Endothelial cell of umbilical vein (primary cell): ENCODE data around the gene TAF13. TPM values are rescaled to one million over a fixed set of nuclear protein-coding genes. Genes with fewer than 3 reads are reported as not detected.

Source experiments
- BruUV-seq: library from RNA; stranded (reverse); fragments of 400-500 nt; replicated peaks from 2 replicates; lab custom pipeline; 2021; lab: Mats Ljungman, UMichigan
- CTCF ChIA-PET: fragments of 300-600, 350-600 bp; sonication (Branson Sonifier 250); formaldehyde crosslinking; loops from one replicate; lab custom pipeline; 2021; ENCODE audit warnings: antibody characterized with exemption, inconsistent platforms; lab: Charles Lee
- POLR2A ChIA-PET: fragments of 300-600, 350-600 bp; sonication (Branson Sonifier 250); formaldehyde crosslinking; loops from one replicate; lab custom pipeline; 2021; ENCODE audit warnings: antibody characterized with exemption, inconsistent platforms; lab: Charles Lee
- DNase-seq: peaks from one replicate; pipeline ENCODE4 v3.0.0-alpha.2; 2011; ENCODE audit warnings: low read depth, low spot score
- FAIRE-seq: peaks from 2 replicates; lab custom pipeline; 2011; peaks lifted over from hg19 to GRCh38; lab: Jason Lieb, UNC
- H2AFZ ChIP-seq: 2 replicates; pipeline ENCODE4 v1.6.0; 2012; ENCODE audit warnings: low read depth, low read length, control low read depth, inconsistent platforms
- H3K27ac ChIP-seq: 2 replicates; pipeline ENCODE4 v1.5.1; 2011; ENCODE audit warnings: low read depth, mild to moderate bottlenecking, control low read depth, low read length, moderate library complexity; ENCODE audit not compliant: insufficient read depth
- H3K27me3 ChIP-seq, 2 experiments: 2 replicates each; pipeline versions ENCODE4 v1.6.0 to v1.6.1; 2011; ENCODE audit warnings: low read length in 2 of 2, mixed read lengths in 1 of 2; ENCODE audit not compliant: control insufficient read depth in 2 of 2, insufficient read depth in 2 of 2
- H3K36me3 ChIP-seq, 2 experiments: 2 replicates in 1 of 2; 3 replicates in 1 of 2; pipeline ENCODE4 v1.5.1; 2011; ENCODE audit warnings: low read length in 2 of 2, mild to moderate bottlenecking in 1 of 2, moderate library complexity in 1 of 2; ENCODE audit not compliant: control insufficient read depth in 2 of 2, insufficient read depth in 2 of 2; ENCODE audit errors: extremely low read depth in 1 of 2
- H3K4me1 ChIP-seq: 3 replicates; pipeline ENCODE4 v1.5.1; 2011; ENCODE audit warnings: mild to moderate bottlenecking, low read length; ENCODE audit not compliant: control insufficient read depth, insufficient read depth; ENCODE audit errors: extremely low read depth
- H3K4me2 ChIP-seq: 2 replicates; pipeline ENCODE4 v1.6.1; 2011; ENCODE audit warnings: low read length, control low read depth, mixed read lengths; ENCODE audit not compliant: insufficient read depth
- H3K4me3 ChIP-seq, 3 experiments: fragments of 200-600 bp in 1 of 3; sonication (generic), shearing (Covaris generic) in 1 of 3; replicated peaks in 1 of 3; 2 replicates each; pipeline ENCODE4 v1.5.1; 2011 to 2016; ENCODE audit warnings: control low read depth in 3 of 3, low read length in 3 of 3, mild to moderate bottlenecking in 2 of 3, inconsistent platforms in 1 of 3, low read depth in 1 of 3, moderate library complexity in 1 of 3; ENCODE audit not compliant: insufficient read depth in 1 of 3
- H3K79me2 ChIP-seq: 2 replicates; pipeline ENCODE4 v1.6.0; 2012; ENCODE audit warnings: low read length, inconsistent platforms; ENCODE audit not compliant: control insufficient read depth, insufficient read depth
- H3K9ac ChIP-seq: replicated peaks from 2 replicates; pipeline ENCODE3; 2011; ENCODE audit warnings: low read length, control low read depth; ENCODE audit not compliant: insufficient read depth; ENCODE audit errors: extremely low read depth
- H3K9me1 ChIP-seq: replicated peaks from 3 replicates; pipeline ENCODE4 v1.6.0; 2011; ENCODE audit warnings: mild to moderate bottlenecking, low read length; ENCODE audit not compliant: control insufficient read depth, insufficient read depth; ENCODE audit errors: extremely low read depth
- H3K9me3 ChIP-seq: replicated peaks from 2 replicates; pipeline ENCODE4 v1.5.1; 2012; ENCODE audit warnings: low read length, inconsistent platforms; ENCODE audit not compliant: control insufficient read depth, insufficient read depth
- H4K20me1 ChIP-seq: replicated peaks from 2 replicates; pipeline ENCODE3; 2011; ENCODE audit warnings: mild to moderate bottlenecking, low read length; ENCODE audit not compliant: control insufficient read depth, insufficient read depth; ENCODE audit errors: extremely low read depth
- EZH2 ChIP-seq: IDR thresholded peaks from 2 replicates; pipeline ENCODE4 v1.6.1; 2012; ENCODE audit warnings: borderline replicate concordance, low read depth, mild to moderate bottlenecking, moderate library complexity, low read length, inconsistent platforms; ENCODE audit not compliant: severe bottlenecking
- FOS ChIP-seq: IDR thresholded peaks from 2 replicates; pipeline ENCODE4 v1.6.1; 2011; ENCODE audit warnings: mild to moderate bottlenecking, low read length, moderate library complexity, borderline replicate concordance; ENCODE audit not compliant: insufficient read depth
- GATA2 ChIP-seq: IDR thresholded peaks from 2 replicates; pipeline ENCODE4 v1.7.0; 2011; ENCODE audit warnings: low read depth, mild to moderate bottlenecking, moderate library complexity, mixed read lengths, low read length; ENCODE audit not compliant: insufficient read length, insufficient read depth
- JUN ChIP-seq: IDR thresholded peaks from 2 replicates; pipeline ENCODE4 v1.6.1; 2011; ENCODE audit warnings: borderline replicate concordance, low read depth; ENCODE audit not compliant: insufficient read length, insufficient read depth
- MAX ChIP-seq: IDR thresholded peaks from 2 replicates; pipeline ENCODE4 v1.6.1; 2011; ENCODE audit not compliant: insufficient read depth, insufficient read length
- MYC ChIP-seq: IDR thresholded peaks from one replicate; pipeline ENCODE4 v1.6.1; 2011; ENCODE audit warnings: mild to moderate bottlenecking, low read depth, low read length
- POLR2A ChIP-seq: IDR thresholded peaks from 2 replicates; pipeline ENCODE4 v1.6.1; 2012; ENCODE audit warnings: low read depth, mild to moderate bottlenecking, control low read depth, low read length
- POLR2AphosphoS5 ChIP-seq: IDR thresholded peaks from 2 replicates; pipeline ENCODE4 v1.6.1; 2012; ENCODE audit warnings: low read depth, mild to moderate bottlenecking, control low read depth, low read length, moderate library complexity; ENCODE audit not compliant: insufficient read depth
- dilution Hi-C: fragments of 300-500 bp; cut with MboI; formaldehyde crosslinking; loops from one replicate; pipeline ENCODE4 v1.15.0; 2019; ENCODE audit warnings: low sequenced_read_pairs; ENCODE audit not compliant: extremely low pct_ligation_motif_present
- intact Hi-C: fragments of 100-400 bp; cut with micrococcal nuclease; formaldehyde crosslinking; loops from one replicate; pipeline ENCODE4 v1.10.0; 2022
- polyA plus RNA-seq, 4 experiments: library from polyadenylated mRNA; depleted of rRNA in 3 of 4; stranded (reverse) in 3 of 4; unstranded in 1 of 4; fragments of >200 nt; gene quantifications; 2 replicates each; pipeline versions ENCODE4 v1.2.1 to v1.2.3, GENCODE V29; 2011 to 2012; ENCODE audit warnings: missing spikeins in 1 of 4
- total RNA-seq: library from RNA; stranded (reverse); gene quantifications from 2 replicates; pipeline ENCODE4 v1.2.3, GENCODE V29; 2021
- TF ChIP-seq, protein P1 (sequence below), 2 donors: IDR thresholded peaks; 1 replicate in 1 of 2; 2 replicates in 1 of 2; pipeline ENCODE4 v1.5.1; 2011; ENCODE audit warnings: low read length in 2 of 2, mild to moderate bottlenecking in 2 of 2, moderate library complexity in 2 of 2, control low read depth in 1 of 2, inconsistent platforms in 1 of 2, low read depth in 1 of 2; ENCODE audit not compliant: insufficient read depth in 1 of 2; ENCODE audit errors: extremely low read depth in 1 of 2

The TAF13 gene
- total and polyA plus RNA-seq, 2 donors (not counting 3 experiments of a cell fraction or from before 2014, with no cell fraction given): 14.8 to 42.3 TPM

DNA sequence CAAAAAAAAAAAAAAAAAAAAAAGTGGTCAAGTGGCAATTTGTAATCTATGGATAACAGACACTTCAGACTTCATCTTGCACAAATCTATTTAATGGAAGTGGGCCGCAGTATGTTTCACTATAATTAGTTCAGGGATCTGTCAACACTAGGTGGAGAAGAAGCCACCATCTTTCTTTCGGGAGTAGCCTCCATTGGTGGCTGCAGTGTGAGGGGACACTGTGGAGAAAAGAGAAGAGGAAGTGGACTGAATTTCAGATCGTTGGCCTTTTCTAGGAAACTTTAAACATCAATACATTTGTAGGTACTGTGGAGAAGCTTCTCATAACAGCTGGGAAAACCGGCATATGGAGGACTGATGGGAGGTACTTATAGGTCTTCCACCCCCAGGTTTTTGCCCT lies 30.1 kb upstream of the TAF13 start:
- H3K4me1 ChIP-seq: no peaks in the 10 kb centered on the region
- no peak overlapping the region for H3K27ac ChIP-seq
- CTCF ChIA-PET: no interaction called here
- peaks cover 9 to 20% of the 10 kb centered on the region in 2 experiments for H3K27me3 ChIP-seq
- no peak overlapping the region for H3K4me3 ChIP-seq
- H3K4me2 ChIP-seq: no peak overlapping the region
- intact Hi-C loops: no loop called here
- dilution Hi-C loops: no loop called here
- no peak overlapping the region for H3K9ac ChIP-seq
- peaks cover 5% of the 10 kb centered on the region for H3K79me2 ChIP-seq
- H3K36me3 ChIP-seq: no peaks in the 10 kb centered on the region
- FAIRE-seq (no peak), DNase-seq (no peak)
- TF ChIP-seq EZH2 (no peak), MYC (no peak), POLR2A (no peak), MAX (no peak), GATA2 (no peak), POLR2AphosphoS5 (no peak), FOS (no peak), JUN (no peak)
- TF ChIP-seq, protein P1, sequence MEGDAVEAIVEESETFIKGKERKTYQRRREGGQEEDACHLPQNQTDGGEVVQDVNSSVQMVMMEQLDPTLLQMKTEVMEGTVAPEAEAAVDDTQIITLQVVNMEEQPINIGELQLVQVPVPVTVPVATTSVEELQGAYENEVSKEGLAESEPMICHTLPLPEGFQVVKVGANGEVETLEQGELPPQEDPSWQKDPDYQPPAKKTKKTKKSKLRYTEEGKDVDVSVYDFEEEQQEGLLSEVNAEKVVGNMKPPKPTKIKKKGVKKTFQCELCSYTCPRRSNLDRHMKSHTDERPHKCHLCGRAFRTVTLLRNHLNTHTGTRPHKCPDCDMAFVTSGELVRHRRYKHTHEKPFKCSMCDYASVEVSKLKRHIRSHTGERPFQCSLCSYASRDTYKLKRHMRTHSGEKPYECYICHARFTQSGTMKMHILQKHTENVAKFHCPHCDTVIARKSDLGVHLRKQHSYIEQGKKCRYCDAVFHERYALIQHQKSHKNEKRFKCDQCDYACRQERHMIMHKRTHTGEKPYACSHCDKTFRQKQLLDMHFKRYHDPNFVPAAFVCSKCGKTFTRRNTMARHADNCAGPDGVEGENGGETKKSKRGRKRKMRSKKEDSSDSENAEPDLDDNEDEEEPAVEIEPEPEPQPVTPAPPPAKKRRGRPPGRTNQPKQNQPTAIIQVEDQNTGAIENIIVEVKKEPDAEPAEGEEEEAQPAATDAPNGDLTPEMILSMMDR (IDR thresholded peaks at IDR 0.05; ENCODE audit: extremely low read depth in 1 of 2, insufficient read depth in 1 of 2, low read depth in 1 of 2, low read length in 2 of 2): no peak
- no peaks in the 10 kb centered on the region for H3K9me3 ChIP-seq
- no peaks in the 10 kb centered on the region for H4K20me1 ChIP-seq
- no peak overlapping the region for H2AFZ ChIP-seq
- H3K9me1 ChIP-seq: no peaks in the 10 kb centered on the region
- POLR2A ChIA-PET: no interaction called here
- BruUV-seq: no TSS peak
